WERI-Rb-1 (cell line): ENCODE measurements around the gene DHRS1.
A peak's percentile ranks its signal among the peaks of the same experiment; 100 is the strongest.

Experiments
- DNase-seq: peaks from one replicate; pipeline ENCODE4 v3.0.0-alpha.2; 2020
- H3K27ac ChIP-seq: fragments of 250-450 bp; sonication (Bioruptor Pico); 2 replicates; pipeline ENCODE4 v1.5.1; 2020; ENCODE audit warnings: mild to moderate bottlenecking, moderate library complexity
- H3K27me3 ChIP-seq: fragments of 250-450 bp; sonication (Bioruptor Pico); 2 replicates; pipeline ENCODE4 v1.5.1; 2021; ENCODE audit warnings: mild to moderate bottlenecking, low read depth, moderate library complexity; ENCODE audit not compliant: insufficient read depth, severe bottlenecking
- H3K36me3 ChIP-seq: fragments of 250-450 bp; sonication (Bioruptor Pico); 2 replicates; pipeline ENCODE4 v1.5.1; 2020; ENCODE audit warnings: mild to moderate bottlenecking, moderate library complexity
- H3K4me3 ChIP-seq: 2 replicates; pipeline ENCODE4 v1.5.1; 2011; ENCODE audit warnings: low read depth, mild to moderate bottlenecking, control low read depth, low read length
- H3K9me3 ChIP-seq: fragments of 250-450 bp; sonication (Bioruptor Pico); 2 replicates; pipeline ENCODE4 v1.5.1; 2021; ENCODE audit warnings: mild to moderate bottlenecking, moderate library complexity; ENCODE audit not compliant: severe bottlenecking
- CTCF ChIP-seq: IDR thresholded peaks from 2 replicates; pipeline ENCODE4 v1.5.1; 2011; ENCODE audit warnings: low read depth, mild to moderate bottlenecking, control low read depth, inconsistent platforms, low read length

DHRS1 gene

GRCh38 chr14:24264298-24264697 lies 35.3 kb downstream of the DHRS1 start:
- Histone ChIP-seq H3K27ac (peak overlapping the region; percentile 39), H3K4me3 (no peak overlapping the region), H3K9me3 (no peaks in the 10 kb centered on the region), H3K36me3 (no peaks in the 10 kb centered on the region), H3K27me3 (no peaks in the 10 kb centered on the region)
- no peak for TF ChIP-seq CTCF
- no peak for DNase-seq

GRCh38 chr14:24263848-24264247 lies 35.7 kb downstream of the DHRS1 start:
- no peaks in the 10 kb centered on the region for H3K36me3 ChIP-seq
- H3K9me3 ChIP-seq: no peaks in the 10 kb centered on the region
- H3K4me3 ChIP-seq: no peak overlapping the region
- peak overlapping the region; percentile 39 for H3K27ac ChIP-seq
- no peak for DNase-seq
- no peak for TF ChIP-seq CTCF
- no peaks in the 10 kb centered on the region for H3K27me3 ChIP-seq

GRCh38 chr14:24262821-24263733 lies 36.5 kb downstream of the DHRS1 start, which contains the start of gene TGM1:
TSS of gene TGM1 (minus strand) at chr14:24263177. CDS start at chr14:24262352, 825 bp downstream.
- no peaks in the 10 kb centered on the region for H3K27me3 ChIP-seq
- no peaks in the 10 kb centered on the region for H3K36me3 ChIP-seq
- no peaks in the 10 kb centered on the region for H3K9me3 ChIP-seq
- no peak within 1 kb of the TSS for H3K4me3 ChIP-seq
- peak; percentile 27 for DNase-seq
- TF ChIP-seq CTCF: no peak
- peak within 1 kb of the TSS; percentile 39 for H3K27ac ChIP-seq

GRCh38 chr14:24261969-24262327 lies 37.6 kb downstream of the DHRS1 start:
- no peaks in the 10 kb centered on the region for H3K27me3 ChIP-seq
- no peaks in the 10 kb centered on the region for H3K9me3 ChIP-seq
- TF ChIP-seq CTCF: no peak
- no peak overlapping the region for H3K27ac ChIP-seq
- no peaks in the 10 kb centered on the region for H3K36me3 ChIP-seq
- DNase-seq: no peak
- no peak overlapping the region for H3K4me3 ChIP-seq

GRCh38 chr14:24261256-24261968 lies 38.2 kb downstream of the DHRS1 start:
- Histone ChIP-seq H3K4me3 (no peak overlapping the region), H3K27ac (no peak overlapping the region), H3K9me3 (no peaks in the 10 kb centered on the region), H3K27me3 (no peaks in the 10 kb centered on the region), H3K36me3 (no peaks in the 10 kb centered on the region)
- DNase-seq: no peak
- no peak for TF ChIP-seq CTCF
